ENCODE results near the gene PIBF1.

GRCh38 chr13:72808917-72809500 lies 27.1 kb downstream of the PIBF1 start:
- TF ChIP-seq FOXP2 (optimal IDR thresholded peaks at IDR 0.05; ENCODE audit: borderline replicate concordance, extremely low read depth, extremely low read length, insufficient read depth) (no peak), POLR2AphosphoS5 (IDR thresholded peaks at IDR 0.05; ENCODE audit: low read depth, low read length) (no peak)

Measured in PFSK-1 (cell line).